Measurements from ENCODE around the gene PRPS1. TPM values are rescaled to one million over a fixed set of nuclear protein-coding genes. Genes with fewer than 3 reads are reported as not detected.
"Not testable (repeated sequence)": the region's sequence is repeated elsewhere in the genome, so short reads cannot be mapped to it uniquely, and the experiment has no call there.

The PRPS1 gene
- total RNA-seq, 3 donors from 2014 or later, result 19.3 to 24.9 (median 20.8) TPM

GRCh38 chrX:107601759-107602158 is 26.6 kb upstream of the PRPS1 start:
- no peaks in the 10 kb centered on the region for H3K36me3 ChIP-seq
- H3K27me3 ChIP-seq, result peaks cover 0 to 76% of the 10 kb centered on the region in 2 donors
- H3K27ac ChIP-seq, result no peak overlapping the region
- intact Hi-C loops (cut with DNase I; ENCODE audit: low total_unique reads), result no loop called here
- no peak overlapping the region for H3K4me3 ChIP-seq
- no peak for TF ChIP-seq POLR2AphosphoS5 (IDR thresholded peaks at IDR 0.05)
- TF ChIP-seq, protein P1, sequence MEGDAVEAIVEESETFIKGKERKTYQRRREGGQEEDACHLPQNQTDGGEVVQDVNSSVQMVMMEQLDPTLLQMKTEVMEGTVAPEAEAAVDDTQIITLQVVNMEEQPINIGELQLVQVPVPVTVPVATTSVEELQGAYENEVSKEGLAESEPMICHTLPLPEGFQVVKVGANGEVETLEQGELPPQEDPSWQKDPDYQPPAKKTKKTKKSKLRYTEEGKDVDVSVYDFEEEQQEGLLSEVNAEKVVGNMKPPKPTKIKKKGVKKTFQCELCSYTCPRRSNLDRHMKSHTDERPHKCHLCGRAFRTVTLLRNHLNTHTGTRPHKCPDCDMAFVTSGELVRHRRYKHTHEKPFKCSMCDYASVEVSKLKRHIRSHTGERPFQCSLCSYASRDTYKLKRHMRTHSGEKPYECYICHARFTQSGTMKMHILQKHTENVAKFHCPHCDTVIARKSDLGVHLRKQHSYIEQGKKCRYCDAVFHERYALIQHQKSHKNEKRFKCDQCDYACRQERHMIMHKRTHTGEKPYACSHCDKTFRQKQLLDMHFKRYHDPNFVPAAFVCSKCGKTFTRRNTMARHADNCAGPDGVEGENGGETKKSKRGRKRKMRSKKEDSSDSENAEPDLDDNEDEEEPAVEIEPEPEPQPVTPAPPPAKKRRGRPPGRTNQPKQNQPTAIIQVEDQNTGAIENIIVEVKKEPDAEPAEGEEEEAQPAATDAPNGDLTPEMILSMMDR (IDR thresholded peaks at IDR 0.05), result no peak
- no peak for TF ChIP-seq POLR2A (IDR thresholded peaks at IDR 0.05)
- no peak for DNase-seq (ENCODE audit: low spot score in 2 of 2)
- no peaks in the 10 kb centered on the region for H3K4me1 ChIP-seq
- H3K9me3 ChIP-seq, result no peaks in the 10 kb centered on the region

- intact Hi-C loops (cut with DNase I; ENCODE audit: low total_unique reads), result no loop called here
- TF ChIP-seq POLR2A (IDR thresholded peaks at IDR 0.05) (no peak), POLR2AphosphoS5 (IDR thresholded peaks at IDR 0.05) (no peak)
- TF ChIP-seq, protein P1 (IDR thresholded peaks at IDR 0.05), result no peak
- peaks cover 0 to 79% of the 10 kb centered on the region in 2 donors for H3K27me3 ChIP-seq
- no peak for DNase-seq (ENCODE audit: low spot score in 2 of 2)
- H3K27ac ChIP-seq, result no peak overlapping the region
- no peak overlapping the region for H3K4me3 ChIP-seq
- H3K4me1 ChIP-seq, result no peaks in the 10 kb centered on the region
- H3K9me3 ChIP-seq, result no peaks in the 10 kb centered on the region
- H3K36me3 ChIP-seq, result no peaks in the 10 kb centered on the region
Observed at GRCh38 chrX:107602694-107603239, 25.5 kb upstream of the PRPS1 start.

DNA sequence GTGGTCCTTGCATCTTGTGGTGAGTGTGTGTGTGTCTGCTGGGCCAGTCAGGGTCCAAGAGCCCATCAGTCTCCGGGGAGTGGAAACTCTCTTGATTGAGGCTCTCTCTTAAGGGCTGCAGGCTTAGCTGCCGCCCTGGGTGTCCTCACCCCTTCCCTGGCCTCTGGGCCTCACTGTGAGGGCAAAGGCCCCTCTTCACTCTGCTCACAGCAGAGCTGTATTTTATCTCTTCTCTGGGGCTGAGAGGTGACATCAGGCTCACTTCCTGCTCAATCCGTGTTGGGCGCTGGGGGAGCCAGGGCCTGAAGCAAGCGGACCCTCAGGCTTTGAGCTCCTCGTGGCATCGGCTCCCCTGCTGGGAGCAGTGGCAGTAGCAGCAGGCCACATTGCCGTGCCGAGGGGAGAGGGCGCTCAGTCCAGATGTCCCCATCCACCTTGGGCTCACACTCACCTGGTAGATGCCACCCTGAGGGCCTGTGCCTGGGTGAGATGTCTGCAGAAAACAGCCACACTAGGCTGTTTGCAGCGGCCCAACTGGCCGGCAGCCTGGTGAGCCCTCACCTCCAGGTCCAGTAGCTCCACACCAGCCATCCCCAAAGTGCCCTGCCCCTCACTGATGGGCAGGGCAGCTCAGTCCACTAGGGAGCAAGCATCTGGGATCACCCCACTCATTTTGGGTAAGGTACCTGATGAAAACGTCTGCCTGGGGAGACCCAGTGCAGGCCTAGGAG is 24.7 kb upstream of the PRPS1 start:
- no peak for DNase-seq (ENCODE audit: low spot score in 2 of 2)
- Histone ChIP-seq H3K27me3 (peaks cover 0 to 79% of the 10 kb centered on the region in 2 donors), H3K4me1 (no peaks in the 10 kb centered on the region), H3K4me3 (no peak overlapping the region), H3K27ac (no peak overlapping the region), H3K9me3 (no peaks in the 10 kb centered on the region), H3K36me3 (no peaks in the 10 kb centered on the region)
- TF ChIP-seq, protein P1 (IDR thresholded peaks at IDR 0.05), result no peak
- TF ChIP-seq POLR2AphosphoS5 (IDR thresholded peaks at IDR 0.05) (no peak), POLR2A (IDR thresholded peaks at IDR 0.05) (no peak)
- intact Hi-C loops (cut with DNase I; ENCODE audit: low total_unique reads), result no loop called here

DNA sequence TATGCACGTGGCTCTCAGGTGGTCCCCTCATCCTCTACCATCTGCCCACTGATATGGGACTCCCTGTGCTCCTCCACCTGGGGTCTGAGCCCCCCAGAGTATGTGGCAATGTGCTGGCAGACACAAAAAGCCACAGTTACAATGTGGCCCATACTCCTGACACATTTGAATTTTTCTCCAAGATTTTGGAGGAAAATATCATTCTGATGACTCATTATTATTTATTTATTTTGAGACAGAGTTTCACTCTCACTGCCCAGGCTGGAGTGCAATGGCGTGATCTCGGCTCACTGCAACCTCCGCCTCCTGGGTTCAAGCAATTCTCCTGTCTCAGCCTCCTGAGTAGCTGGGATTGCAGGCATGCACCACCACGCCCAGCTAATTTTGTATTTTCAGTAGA is 19.2 kb upstream of the PRPS1 start:
- H3K4me3 ChIP-seq; H3K36me3 ChIP-seq; intact Hi-C loops (cut with DNase I; ENCODE audit: low total_unique reads); H3K27ac ChIP-seq; H3K9me3 ChIP-seq; DNase-seq (ENCODE audit: low spot score in 2 of 2); H3K4me1 ChIP-seq: not testable (repeated sequence)
- H3K27me3 ChIP-seq, result peaks cover 0 to 58% of the 10 kb centered on the region in 2 donors

GRCh38 chrX:107610667-107611066 is 17.6 kb upstream of the PRPS1 start:
- Histone ChIP-seq H3K36me3 (no peaks in the 10 kb centered on the region), H3K27me3 (peaks cover 0 to 47% of the 10 kb centered on the region in 2 donors), H3K4me1 (no peaks in the 10 kb centered on the region), H3K9me3 (no peaks in the 10 kb centered on the region), H3K4me3 (no peak overlapping the region), H3K27ac (no peak overlapping the region)
- TF ChIP-seq POLR2AphosphoS5 (IDR thresholded peaks at IDR 0.05) (no peak), POLR2A (IDR thresholded peaks at IDR 0.05) (no peak)
- TF ChIP-seq, protein P1 (IDR thresholded peaks at IDR 0.05), result no peak
- DNase-seq (ENCODE audit: low spot score in 2 of 2), result no peak
- intact Hi-C loops (cut with DNase I; ENCODE audit: low total_unique reads), result no loop called here

All from breast epithelium (tissue), 4 donors.